Muscle layer of colon (tissue), 2 donors: ENCODE measurements around the gene ARHGAP22.

Experiments
- H3K27ac ChIP-seq: one replicate; pipeline ENCODE4 v1.7.0; 2013; ENCODE audit warnings: low read depth, mild to moderate bottlenecking, low read length, moderate library complexity
- H3K27me3 ChIP-seq, 2 donors: one replicate each; pipeline ENCODE4 v1.7.0; 2013; ENCODE audit warnings: low read length in 2 of 2, mild to moderate bottlenecking in 2 of 2; ENCODE audit not compliant: insufficient read depth in 2 of 2, control insufficient read depth in 1 of 2
- H3K36me3 ChIP-seq: one replicate; pipeline ENCODE4 v1.7.0; 2013; ENCODE audit warnings: mild to moderate bottlenecking, low read length; ENCODE audit not compliant: insufficient read depth
- H3K4me1 ChIP-seq: one replicate; pipeline ENCODE4 v1.7.0; 2013; ENCODE audit warnings: mild to moderate bottlenecking, low read length; ENCODE audit not compliant: insufficient read depth
- H3K4me3 ChIP-seq, 2 donors: one replicate each; pipeline ENCODE4 v1.7.0; 2013; ENCODE audit warnings: low read length in 2 of 2, low read depth in 1 of 2, mild to moderate bottlenecking in 1 of 2, moderate library complexity in 1 of 2
- H3K9ac ChIP-seq: one replicate; pipeline ENCODE4 v1.7.0; 2013; ENCODE audit warnings: low read length
- H3K9me3 ChIP-seq: one replicate; pipeline ENCODE4 v1.7.0; 2013; ENCODE audit warnings: mild to moderate bottlenecking, low read length
- donor health status: abdominal sarcoma.
- donor health status: Adenocarcinoma of cecum.

Gene ARHGAP22

DNA sequence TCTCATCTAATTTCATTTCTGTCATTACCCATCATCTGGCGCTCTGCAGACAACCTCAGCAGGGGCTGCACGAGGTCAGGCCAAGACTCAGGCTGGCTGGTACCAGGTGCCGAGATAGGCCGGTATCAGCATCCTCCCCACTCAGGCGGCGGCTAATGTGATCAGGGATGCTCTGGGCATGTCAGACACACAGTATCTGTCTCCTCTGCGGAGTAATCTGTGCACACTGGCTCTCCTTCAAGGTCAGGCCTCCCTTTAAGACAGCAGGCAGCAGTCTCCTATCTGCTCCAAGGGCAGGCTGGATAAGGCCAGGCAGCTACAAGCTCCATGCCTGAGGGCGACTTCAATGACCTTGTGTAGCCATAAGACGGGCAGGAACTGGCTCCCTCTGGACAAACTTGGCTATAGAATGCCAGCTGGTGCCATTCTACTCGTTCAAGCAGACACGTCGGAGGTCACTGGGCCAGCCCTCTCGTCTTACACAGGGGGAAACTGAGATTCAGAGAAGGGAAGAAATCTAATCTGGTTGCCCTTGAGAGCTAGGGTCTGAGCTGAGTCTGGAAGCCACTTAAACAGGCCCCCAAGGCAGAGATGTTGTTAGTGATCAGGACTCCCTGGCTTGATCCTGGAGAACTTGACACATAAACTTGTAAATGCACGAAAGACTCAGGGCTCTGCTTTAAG lies 59.3 kb downstream of the ARHGAP22 start:
- no peak overlapping the region for H3K9ac ChIP-seq
- no peak overlapping the region for H3K27ac ChIP-seq
- no peak overlapping the region for H3K4me3 ChIP-seq
- H3K36me3 ChIP-seq, result no peaks in the 10 kb centered on the region
- no peaks in the 10 kb centered on the region for H3K27me3 ChIP-seq
- no peaks in the 10 kb centered on the region for H3K4me1 ChIP-seq
- H3K9me3 ChIP-seq, result no peaks in the 10 kb centered on the region

DNA sequence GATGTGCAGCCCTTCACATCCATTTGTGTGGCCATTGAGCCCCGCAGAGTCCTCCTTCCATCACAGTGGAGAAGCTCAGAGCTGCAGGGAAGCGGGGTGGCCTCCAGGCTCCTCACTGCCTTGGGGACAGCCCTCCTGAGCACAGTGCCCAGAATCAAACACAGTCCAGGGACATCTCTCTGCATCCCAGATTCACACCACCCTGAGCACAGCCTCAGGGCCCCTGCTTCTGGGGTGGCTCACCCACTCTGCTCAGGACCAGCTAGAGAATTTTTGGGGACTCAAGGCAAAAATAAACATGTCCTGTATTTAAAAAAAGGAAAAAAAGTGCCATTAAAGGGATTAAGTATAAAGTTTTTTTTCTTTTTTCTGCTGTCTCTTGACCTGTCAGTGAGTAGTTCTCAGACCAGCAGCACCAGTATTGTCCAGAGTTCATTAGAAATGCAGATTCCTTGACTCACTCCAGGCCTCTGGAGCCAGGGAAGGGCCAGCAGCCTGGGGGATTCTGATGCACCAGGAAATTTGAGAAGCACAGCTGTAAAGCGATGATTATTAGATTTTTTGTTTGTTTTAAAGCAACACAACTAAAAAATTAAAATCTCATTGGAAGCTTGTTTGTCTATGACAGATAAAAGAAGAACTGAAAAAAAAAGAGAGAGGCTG lies 61.6 kb downstream of the ARHGAP22 start:
- H3K9ac ChIP-seq, result no peak overlapping the region
- no peaks in the 10 kb centered on the region for H3K9me3 ChIP-seq
- H3K27ac ChIP-seq, result no peak overlapping the region

DNA sequence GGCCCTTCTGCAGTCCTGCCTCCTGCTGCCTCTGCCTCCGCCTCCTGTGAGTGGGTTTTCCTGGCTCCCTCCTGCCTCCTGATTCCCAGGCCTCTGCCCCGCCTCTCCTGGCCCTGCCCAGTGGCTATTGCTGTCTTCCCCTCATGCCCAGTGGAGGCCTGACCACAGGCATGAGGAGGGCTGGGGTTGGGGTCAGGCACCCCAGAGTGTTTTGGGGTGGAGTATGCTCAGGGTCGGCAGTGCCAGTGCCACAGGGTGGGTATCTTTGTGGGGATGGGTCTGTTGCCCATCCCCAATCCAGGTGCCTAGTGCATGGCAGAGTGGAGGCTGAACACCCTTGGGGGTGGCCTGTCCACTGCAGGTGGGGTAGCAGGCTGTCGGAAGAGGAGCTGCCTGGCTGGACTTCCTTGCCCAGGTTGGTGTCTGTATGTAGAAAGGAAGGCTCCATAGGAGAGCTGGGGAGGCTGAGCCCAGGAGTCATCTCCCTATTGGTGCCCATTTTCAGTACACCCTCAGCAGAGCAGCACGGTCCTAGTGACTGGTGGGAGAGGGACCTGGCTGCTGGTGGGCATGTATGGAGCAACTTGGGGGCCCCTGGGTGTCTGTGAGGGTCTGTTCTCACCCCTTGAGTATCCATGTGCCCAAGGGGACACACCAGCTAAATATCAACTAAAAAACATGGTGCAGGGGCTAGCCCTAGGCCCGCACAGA lies 62.2 kb downstream of the ARHGAP22 start:
- Histone ChIP-seq H3K27me3 (no peaks in the 10 kb centered on the region), H3K4me1 (no peaks in the 10 kb centered on the region), H3K36me3 (no peaks in the 10 kb centered on the region), H3K9me3 (no peaks in the 10 kb centered on the region), H3K27ac (no peak overlapping the region), H3K9ac (no peak overlapping the region), H3K4me3 (no peak overlapping the region)

More for the DNA sequence above, 61.6 kb downstream of the ARHGAP22 start:
- Histone ChIP-seq H3K36me3 (no peaks in the 10 kb centered on the region), H3K27me3 (no peaks in the 10 kb centered on the region), H3K4me3 (no peak overlapping the region), H3K4me1 (no peaks in the 10 kb centered on the region)

DNA sequence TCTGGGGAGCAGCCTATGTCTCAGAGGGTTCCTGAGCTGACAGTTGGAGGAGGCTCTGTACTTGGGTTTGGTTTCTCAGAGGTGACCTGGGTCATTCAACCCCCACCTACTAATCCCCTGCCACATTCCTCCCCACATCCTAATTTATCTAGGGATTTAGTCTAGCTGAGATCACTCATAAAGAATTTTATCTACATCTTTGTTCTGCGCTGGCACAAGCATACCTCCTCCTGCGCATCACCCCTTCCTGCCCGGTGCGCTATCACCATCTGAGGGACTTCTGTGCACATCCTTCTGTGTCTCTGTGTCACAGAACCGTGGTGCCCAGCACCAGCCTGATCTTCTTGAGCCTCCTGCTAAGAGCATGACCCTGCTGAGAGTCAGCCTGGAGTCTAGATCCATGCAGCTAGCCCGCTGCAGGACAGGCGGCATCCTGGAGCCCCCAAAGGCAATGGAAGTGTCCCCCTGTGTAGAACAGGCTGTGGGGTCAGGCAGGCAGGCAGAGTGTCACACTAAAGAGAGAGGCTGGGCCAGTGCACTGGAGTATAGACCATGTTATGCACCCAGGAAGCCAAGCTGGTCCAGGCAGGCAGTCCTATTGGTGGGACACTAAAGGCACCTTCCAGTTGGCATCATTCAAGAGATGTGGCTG lies 63.6 kb downstream of the ARHGAP22 start:
- H3K9me3 ChIP-seq, result no peaks in the 10 kb centered on the region
- no peak overlapping the region for H3K4me3 ChIP-seq
- no peak overlapping the region for H3K9ac ChIP-seq
- no peaks in the 10 kb centered on the region for H3K27me3 ChIP-seq
- no peak overlapping the region for H3K27ac ChIP-seq
- H3K36me3 ChIP-seq, result no peaks in the 10 kb centered on the region
- H3K4me1 ChIP-seq, result no peaks in the 10 kb centered on the region

DNA sequence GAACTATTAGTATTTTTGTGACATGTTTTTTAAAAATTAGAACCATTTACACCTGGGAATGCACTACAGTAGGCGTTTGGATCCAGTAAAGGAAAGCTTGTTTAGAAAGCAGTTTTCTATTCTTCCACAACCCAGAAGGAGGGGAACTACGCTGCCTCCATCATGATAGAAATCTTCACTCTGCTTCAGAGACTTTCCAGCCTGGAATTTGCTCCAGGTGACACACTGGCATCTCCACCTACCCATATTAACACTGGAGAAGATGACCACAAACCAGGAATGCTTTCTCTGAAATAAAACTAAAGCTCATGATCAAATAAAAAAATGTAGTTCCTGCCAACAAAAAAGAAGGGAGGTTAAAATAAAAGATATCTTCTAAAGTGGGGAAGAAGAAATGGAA lies 66.3 kb downstream of the ARHGAP22 start:
- Histone ChIP-seq H3K27me3 (no peaks in the 10 kb centered on the region), H3K9me3 (no peaks in the 10 kb centered on the region), H3K9ac (no peak overlapping the region), H3K36me3 (no peaks in the 10 kb centered on the region), H3K27ac (no peak overlapping the region), H3K4me3 (no peak overlapping the region), H3K4me1 (peaks cover 7% of the 10 kb centered on the region)

DNA sequence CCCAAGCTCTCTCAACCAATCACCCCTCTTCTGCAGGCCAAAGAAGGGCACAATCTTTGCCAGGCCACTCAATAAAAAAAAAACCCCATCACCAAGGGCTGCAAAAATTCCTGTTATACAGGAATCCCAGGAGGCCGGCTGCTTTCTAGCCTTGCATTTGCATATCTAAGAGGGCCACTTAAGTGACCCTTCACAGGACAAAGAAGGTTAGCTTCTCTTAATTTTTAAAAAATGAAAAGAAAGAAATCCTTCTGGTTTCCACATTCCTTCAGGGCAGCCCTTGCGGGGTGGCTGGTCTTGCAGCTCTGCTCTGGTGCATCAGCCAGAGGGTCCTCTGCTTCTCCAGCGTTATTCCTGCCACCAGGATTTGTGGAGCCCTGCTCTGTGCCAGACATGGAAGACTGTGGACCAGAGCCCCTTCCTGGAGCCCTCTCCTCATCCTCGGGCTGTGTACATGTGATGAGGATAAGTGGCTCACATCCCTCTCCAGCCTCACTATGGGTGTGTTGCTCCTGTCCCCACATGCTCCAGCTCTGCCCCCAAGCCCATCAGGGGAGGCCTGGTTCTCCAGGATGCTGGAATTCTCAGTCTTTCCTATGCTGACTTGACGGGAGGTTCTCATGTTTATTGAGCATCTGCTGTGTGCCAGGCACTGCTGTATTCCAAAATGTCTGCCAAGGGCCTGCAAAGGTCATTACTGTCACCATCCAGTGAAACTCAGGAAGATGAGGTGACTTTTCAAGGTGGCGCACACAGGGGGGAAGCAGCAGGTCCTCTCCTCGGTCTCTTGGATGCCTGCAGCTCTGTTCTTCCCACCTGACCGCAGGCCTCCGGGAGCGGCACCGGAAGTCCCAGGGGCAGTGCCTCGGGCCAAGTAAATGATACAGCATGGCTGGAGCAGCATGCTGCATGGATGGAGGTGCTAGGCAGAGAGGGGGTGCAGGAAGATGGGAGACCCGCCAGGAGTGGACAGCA lies 67.7 kb downstream of the ARHGAP22 start:
- H3K4me3 ChIP-seq, result no peak overlapping the region
- no peak overlapping the region for H3K27ac ChIP-seq
- H3K9me3 ChIP-seq, result no peaks in the 10 kb centered on the region
- no peak overlapping the region for H3K9ac ChIP-seq
- no peaks in the 10 kb centered on the region for H3K27me3 ChIP-seq
- H3K36me3 ChIP-seq, result no peaks in the 10 kb centered on the region
- H3K4me1 ChIP-seq, result peaks cover 7% of the 10 kb centered on the region

DNA sequence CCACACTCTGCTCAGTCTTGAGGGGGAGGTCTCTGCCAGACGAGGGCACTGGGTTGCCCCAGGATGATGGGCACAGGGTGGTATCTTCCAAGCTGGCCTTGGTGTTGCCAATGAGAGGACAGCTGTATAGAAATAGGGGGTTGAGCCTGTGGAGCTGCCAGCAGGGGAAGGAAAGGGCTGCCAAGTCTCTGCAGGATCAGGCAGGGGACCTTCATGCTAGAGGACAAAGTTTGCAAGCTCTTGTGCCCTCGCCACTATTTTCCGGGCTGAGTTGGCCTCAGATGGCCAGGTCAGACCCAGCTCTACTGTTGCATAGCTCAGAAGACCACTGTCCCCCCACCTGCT lies 68.7 kb downstream of the ARHGAP22 start:
- Histone ChIP-seq H3K9ac (no peak overlapping the region), H3K27me3 (no peaks in the 10 kb centered on the region), H3K27ac (no peak overlapping the region), H3K9me3 (no peaks in the 10 kb centered on the region), H3K36me3 (no peaks in the 10 kb centered on the region), H3K4me1 (peaks cover 7% of the 10 kb centered on the region), H3K4me3 (no peak overlapping the region)

DNA sequence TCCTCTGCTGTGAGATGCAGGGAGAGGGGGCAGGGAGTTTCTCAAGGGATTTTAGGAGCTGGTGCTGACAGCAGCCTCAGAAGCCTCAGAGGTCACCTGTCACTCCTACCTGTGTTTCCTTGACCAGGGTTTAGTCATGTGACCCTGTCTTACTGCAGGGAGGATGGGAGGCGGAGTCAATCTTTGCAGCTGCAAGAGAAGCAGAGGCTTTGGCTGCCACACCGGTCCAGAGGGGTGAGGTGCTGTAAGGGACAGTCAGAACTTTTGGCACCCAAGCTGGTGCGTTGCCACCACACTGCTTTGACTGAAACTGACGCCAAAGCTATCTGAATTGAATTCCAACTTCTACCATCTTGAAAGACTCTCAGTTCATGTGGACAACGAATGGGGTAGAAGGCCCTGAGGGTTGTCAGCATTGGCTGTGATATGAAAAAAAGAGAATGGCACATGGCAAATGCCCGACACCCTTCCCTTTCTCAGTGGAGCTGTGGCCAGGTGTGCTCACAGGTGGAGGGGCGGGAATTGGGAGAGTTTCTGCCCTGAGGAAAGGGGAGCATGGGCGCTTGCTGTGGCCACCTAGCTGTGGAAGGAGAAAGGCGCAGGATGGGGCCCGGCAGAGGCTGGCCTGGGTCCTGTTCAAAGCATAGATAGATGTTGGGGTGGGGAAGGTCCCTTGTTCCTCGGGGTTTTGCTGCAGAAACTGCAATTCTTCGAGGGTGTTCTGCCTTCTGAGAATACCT lies 69.3 kb downstream of the ARHGAP22 start:
- Histone ChIP-seq H3K36me3 (no peaks in the 10 kb centered on the region), H3K4me3 (no peak overlapping the region), H3K9ac (no peak overlapping the region), H3K4me1 (peaks cover 7% of the 10 kb centered on the region), H3K9me3 (no peaks in the 10 kb centered on the region), H3K27ac (no peak overlapping the region), H3K27me3 (no peaks in the 10 kb centered on the region)

DNA sequence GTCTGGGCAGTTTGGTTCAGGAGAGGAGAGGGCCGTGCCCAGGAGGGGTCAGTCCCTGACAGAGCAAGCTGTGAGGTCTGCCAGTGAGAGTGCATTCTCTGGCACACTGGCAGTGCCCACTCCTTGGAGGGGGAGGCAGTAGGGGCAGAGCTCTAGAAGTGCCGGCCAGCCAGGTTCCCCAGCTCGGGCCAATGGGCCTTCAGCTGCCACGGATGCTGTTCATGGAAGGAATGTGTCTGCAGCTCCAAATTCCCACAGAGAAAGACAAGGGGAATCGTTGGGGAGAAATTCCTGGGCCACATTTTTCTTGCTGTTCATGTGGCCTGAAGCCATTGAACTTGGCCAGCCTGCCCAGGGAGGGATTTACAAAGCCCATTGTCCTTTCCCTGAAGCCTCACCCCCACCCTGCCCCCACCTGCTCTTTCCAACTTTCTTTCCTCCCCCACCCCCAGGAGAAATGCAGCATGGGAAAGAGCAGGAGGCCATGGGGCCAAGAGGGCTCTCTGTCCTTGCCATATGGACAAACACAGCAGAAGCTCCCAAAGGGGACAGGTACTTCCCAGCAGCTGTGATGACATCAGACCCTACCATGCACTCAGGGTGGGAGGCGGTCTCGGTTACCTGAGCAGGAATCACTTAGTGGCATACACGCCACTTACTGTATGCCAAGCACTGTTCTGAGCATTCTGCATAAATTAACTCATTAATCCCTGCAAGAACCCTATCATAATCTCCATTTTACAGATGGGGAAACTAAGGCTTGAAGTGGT lies 70.7 kb downstream of the ARHGAP22 start:
- no peaks in the 10 kb centered on the region for H3K9me3 ChIP-seq
- H3K27ac ChIP-seq, result no peak overlapping the region
- no peaks in the 10 kb centered on the region for H3K36me3 ChIP-seq
- peaks cover 7% of the 10 kb centered on the region for H3K4me1 ChIP-seq
- H3K9ac ChIP-seq, result no peak overlapping the region
- H3K4me3 ChIP-seq, result no peak overlapping the region
- no peaks in the 10 kb centered on the region for H3K27me3 ChIP-seq

DNA sequence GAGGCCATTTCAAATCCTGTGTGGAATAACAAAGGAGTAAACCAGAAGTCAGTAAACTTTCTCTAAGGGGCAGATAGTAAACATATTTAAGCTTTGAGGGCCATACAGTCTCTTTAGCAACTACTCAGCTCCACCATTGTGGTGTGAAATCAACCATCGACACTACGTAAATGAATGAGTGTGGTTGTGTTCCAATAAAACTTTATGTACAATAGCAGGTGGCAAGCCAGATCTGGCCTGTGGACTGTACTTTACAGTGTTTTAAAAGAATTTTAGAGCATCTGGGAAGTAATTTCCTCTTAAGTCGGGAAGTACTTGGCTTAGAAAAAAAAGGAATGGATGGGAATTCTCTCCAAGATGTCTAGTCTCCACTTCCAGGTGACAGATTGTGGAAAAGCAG lies 71.3 kb downstream of the ARHGAP22 start:
- H3K4me3 ChIP-seq, result no peak overlapping the region
- no peaks in the 10 kb centered on the region for H3K36me3 ChIP-seq
- no peaks in the 10 kb centered on the region for H3K9me3 ChIP-seq
- H3K27me3 ChIP-seq, result no peaks in the 10 kb centered on the region
- H3K4me1 ChIP-seq, result peaks cover 7% of the 10 kb centered on the region
- H3K9ac ChIP-seq, result no peak overlapping the region
- H3K27ac ChIP-seq, result no peak overlapping the region
